Activated CD4-positive, alpha-beta T cell treated with anti-CD3 and anti-CD28 coated beads, Interleukin-2, Interleukin-6, amounts not matched to agents 100 ng/mL and 50 ng/mL, durations not matched to agents 16 hours and 8 hours (primary cell): ENCODE measurements around the gene NHSL1.

Source experiments
- DNase-seq: peaks from one replicate; pipeline ENCODE4 v3.0.0-alpha.2; 2020

NHSL1 gene

DNA sequence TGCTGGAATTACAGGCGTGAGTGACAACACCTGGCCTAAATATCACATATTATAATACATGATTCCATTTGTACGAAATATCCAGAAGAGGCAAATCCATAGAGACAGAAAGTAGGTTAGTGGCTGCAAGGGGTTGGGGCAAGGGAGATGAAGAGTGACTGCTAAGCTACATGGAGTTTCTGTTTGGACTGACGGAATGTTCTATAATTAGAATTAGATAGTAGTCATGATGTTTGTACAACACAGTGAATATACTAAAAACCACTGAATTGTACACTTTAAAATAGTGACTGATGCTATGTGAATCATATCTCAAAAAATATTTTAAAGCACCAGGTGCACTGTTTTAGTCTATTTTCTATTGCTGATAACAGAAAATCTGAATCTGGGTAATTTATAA lies 99.0 kb downstream of the NHSL1 start:
- DNase-seq = no peak

- DNase-seq = no peak
These were observed 101.9 kb downstream of the NHSL1 start for GRCh38 chr6:138397128-138398122.

- no peak for DNase-seq
These were observed 102.6 kb downstream of the NHSL1 start for GRCh38 chr6:138396709-138397108.

DNA sequence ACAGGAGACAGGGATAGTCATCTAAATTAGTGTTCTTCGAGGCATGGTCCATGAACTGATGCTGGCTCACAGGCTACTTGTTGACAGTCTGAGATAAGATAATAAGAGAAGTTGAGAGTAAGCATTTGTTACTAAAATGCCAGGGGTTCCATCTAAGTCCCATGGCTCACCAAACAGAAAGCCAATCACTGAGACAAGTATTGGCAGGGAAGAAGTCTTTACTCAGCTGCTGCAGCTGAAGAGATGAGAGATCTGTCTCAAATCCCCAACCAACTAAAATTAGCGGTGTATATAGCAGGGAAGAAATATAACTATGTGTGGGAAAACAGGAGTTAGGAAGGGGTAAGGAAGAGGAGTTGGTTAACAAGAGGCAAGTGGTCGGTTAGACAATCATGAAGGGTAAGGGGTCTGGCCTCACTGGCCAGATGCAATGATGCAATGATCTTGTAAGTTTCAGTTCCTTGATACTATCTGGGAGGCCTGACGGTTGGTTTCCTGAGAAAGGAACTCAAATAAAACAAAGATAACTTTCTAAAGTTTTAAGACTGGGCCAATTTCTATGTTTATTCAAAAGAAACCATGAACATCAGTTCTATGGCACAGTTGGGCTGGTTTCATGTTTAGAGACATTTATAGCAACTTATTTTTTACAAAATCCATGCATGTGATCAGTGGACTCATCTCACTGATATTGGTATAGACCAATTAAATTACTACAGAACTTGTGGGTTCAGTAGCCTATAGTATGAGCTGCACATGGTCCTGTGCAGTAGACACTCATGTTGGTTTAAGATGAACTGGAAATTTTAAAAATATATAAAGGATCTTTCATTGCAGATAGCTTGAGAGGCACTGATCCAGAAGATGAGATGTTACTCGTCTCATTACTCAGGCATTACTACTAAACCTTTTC lies 105.2 kb downstream of the NHSL1 start:
- DNase-seq = no peak

DNA sequence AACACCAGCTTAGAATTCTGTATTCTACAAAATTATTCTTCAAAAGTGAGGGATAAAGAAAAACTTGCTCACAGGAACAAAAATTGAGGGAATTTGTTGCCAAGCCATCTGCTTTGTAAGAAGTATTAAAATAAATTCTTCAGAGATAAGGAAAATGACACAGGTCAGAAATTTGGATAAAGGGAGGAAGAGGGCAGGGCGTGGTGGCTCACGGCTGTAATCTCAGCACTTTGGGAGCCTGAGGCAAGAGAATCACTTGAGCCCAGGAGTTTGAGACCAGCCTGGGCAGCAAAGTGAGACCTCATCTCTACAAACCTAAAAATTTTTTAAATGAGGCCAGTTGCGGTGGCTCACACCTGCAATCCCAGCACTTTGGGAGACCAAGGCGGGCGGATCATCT lies 109.7 kb downstream of the NHSL1 start:
- no peak for DNase-seq

DNA sequence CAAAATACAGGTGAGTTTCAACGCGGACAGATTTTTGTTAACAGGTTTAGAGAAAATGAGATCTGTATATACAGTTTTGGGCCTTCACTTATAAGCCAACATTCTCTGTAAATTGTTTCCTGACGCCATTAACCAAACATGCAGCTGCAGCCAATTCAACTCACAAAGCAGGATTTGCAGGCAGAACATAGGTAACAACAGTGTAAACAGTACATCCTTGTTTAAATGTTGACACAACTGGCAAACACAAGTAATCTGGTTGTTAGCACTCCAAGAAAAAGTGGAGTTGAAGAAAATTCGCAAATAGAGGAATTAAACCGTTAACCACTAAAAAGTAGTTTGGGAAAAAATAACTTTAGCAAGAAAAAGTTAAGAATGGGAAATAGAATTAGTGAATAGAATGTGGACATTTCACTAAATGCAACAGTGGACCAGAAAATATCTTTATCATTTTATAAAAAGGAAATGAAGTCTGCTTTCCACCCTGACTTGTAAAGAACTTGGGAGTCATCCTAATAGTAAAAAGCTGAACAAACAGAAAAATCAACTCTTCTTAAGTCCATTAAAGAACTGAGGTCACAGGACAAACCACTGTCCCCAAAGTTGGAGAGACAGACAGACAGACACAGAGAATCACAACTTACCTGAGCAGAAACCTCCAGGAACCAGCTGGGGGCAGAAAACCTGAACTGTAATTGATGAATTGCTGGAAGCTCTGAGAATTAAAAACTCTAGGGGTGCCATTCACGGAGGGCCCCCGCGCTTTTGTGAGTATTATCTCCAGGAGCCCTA lies 111.5 kb downstream of the NHSL1 start:
- no peak for DNase-seq

- no peak for DNase-seq
These were observed 112.4 kb downstream of the NHSL1 start for GRCh38 chr6:138386897-138387296.

GRCh38 chr6:138383776-138384175 lies 115.5 kb downstream of the NHSL1 start:
- no peak for DNase-seq

GRCh38 chr6:138382498-138383265 lies 116.6 kb downstream of the NHSL1 start:
- no peak for DNase-seq

GRCh38 chr6:138378463-138378862 lies 120.8 kb downstream of the NHSL1 start:
- no peak for DNase-seq

DNA sequence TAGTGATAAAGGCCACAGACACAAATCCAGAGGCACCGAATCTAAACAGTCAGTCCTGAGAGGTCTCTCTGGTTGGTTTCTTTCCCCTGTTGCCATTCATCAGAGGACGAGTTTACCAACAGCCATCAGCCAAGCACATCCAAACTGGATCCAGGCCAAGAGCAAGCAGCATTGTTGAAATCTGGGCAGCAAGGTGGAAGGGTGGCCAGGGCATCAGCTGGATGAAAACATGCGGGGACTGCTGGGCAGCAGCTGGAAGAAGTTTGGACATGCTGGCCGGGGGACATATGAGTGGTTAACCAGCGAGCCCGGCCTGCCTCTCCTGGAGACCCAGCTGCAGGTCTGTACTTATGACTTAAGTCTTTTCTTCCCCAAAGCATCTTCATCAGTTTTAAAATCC lies 121.5 kb downstream of the NHSL1 start, which contains the start of gene SMIM28:
SMIM28 (plus strand) TSS at position 62 of the 400 bp plus-strand sequence; CDS start at position 230, 168 bp downstream.
- DNase-seq = no peak

GRCh38 chr6:138377042-138377441 lies 122.3 kb downstream of the NHSL1 start:
- DNase-seq = no peak

- no peak for DNase-seq
These were observed 124.5 kb downstream of the NHSL1 start for GRCh38 chr6:138374815-138375214.

GRCh38 chr6:138374230-138374629 lies 125.1 kb downstream of the NHSL1 start:
- DNase-seq = no peak

DNA sequence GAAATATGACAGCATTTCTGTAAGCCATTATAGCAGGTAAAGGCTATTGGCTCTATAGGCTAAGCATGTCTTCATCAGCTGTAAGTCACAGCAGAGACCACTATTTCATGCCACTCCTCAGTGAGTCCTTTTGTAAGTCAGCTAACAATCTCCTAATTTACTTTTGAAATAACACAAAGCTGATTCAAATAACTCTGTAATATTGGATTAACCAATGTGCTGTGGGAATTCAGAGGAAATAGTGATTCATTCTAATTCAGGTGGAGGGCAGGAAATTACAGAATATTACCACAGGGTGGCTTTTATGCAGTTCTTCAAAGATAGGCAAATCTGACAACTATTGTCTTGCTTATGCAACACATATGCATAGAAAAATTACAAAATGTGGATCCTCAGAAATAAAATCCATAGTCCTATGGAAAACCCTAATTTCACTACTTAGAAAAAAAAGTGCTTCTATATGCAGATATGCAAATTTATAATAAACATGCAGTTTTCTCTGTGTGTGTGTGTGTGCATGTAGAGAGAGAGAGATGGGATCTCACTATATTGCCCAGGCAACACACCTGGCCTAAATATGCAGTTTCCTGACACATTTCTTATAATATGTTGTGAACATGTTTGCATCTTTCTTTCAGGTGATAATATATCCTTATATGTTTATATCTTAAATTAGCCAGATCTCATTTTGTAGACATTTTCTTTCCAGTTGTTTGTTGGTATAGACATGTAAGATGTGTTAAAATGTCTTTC lies 126.4 kb downstream of the NHSL1 start:
- peak; percentile 27 for DNase-seq
